GM12892 (cell line): Measurements from ENCODE around the gene GSTM4.

Experiments
- POLR2A ChIP-seq: IDR thresholded peaks from 2 replicates; pipeline ENCODE4 v1.6.1; 2011; ENCODE audit warnings: low read depth, low read length, control low read depth
- POLR2AphosphoS5 ChIP-seq: IDR thresholded peaks from 2 replicates; pipeline ENCODE4 v1.6.1; 2011; ENCODE audit warnings: low read depth, low read length, control low read depth
- TAF1 ChIP-seq: IDR thresholded peaks from 2 replicates; pipeline ENCODE4 v1.6.1; 2011; ENCODE audit warnings: low read depth, mild to moderate bottlenecking, control low read depth, low read length, borderline replicate concordance

DNA sequence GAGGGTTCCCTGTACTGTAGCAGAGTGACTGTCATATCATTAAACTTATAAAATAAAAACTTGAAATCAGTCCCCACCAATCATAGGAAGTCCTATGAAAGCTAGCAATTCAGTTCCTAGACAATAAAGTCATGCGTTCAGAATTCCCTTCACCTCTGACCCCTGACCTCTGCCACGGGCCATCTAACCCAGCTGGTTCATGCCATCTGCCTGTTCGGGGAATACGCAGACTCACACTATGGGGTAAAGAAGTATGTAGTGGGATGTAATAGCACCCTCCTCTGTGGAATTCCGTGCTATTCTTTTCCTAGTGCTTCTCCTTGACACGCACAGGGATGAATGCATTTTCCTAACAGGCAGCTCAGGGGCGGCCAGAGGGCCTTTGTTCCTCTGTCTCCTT lies 2.1 kb downstream of the GSTM4 start:
- TF ChIP-seq POLR2A (no peak), TAF1 (no peak), POLR2AphosphoS5 (no peak)
